Stimulated activated naive B cell treated with anti-CD40 and anti-IgM and Interleukin-4, amounts not matched to agents 10 μg/mL and 1 μg/mL and 100 μg/mL, for 72 hours (primary cell): ENCODE data around the gene CEACAM20.
"Not testable (repeated sequence)": the region's sequence is repeated elsewhere in the genome, so short reads cannot be mapped to it uniquely, and the experiment has no call there.

ENCODE experiments used
- ATAC-seq, 2 donors: fragments of 150-1000 bp; cut with Tn5 transposase; replicated peaks; 2 replicates each; pipeline ENCODE4 v1.10.0; 2021; ENCODE audit warnings: moderate library complexity in 1 of 2
- DNase-seq: peaks from one replicate; pipeline ENCODE4 v3.0.0; 2021
- H3K27ac Mint-ChIP-seq: one replicate; pipeline ENCODE4 v1.8.0; 2022; ENCODE audit warnings: mild to moderate bottlenecking, mixed read lengths
- H3K27me3 Mint-ChIP-seq, 2 donors: one replicate each; pipeline ENCODE4 v1.8.0; 2022; ENCODE audit warnings: mixed read lengths in 2 of 2
- H3K36me3 Mint-ChIP-seq, 2 donors: one replicate each; pipeline ENCODE4 v1.8.0; 2022; ENCODE audit warnings: mixed read lengths in 2 of 2, mild to moderate bottlenecking in 1 of 2
- H3K4me1 Mint-ChIP-seq, 2 donors: one replicate each; pipeline ENCODE4 v1.8.0; 2022; ENCODE audit warnings: mixed read lengths in 2 of 2, mild to moderate bottlenecking in 1 of 2
- H3K4me3 Mint-ChIP-seq, 2 donors: one replicate each; pipeline ENCODE4 v1.8.0; 2022; ENCODE audit warnings: mild to moderate bottlenecking in 2 of 2, mixed read lengths in 2 of 2, moderate library complexity in 1 of 2
- H3K9me3 Mint-ChIP-seq, 2 donors: one replicate each; pipeline ENCODE4 v1.8.0; 2022; ENCODE audit warnings: mixed read lengths in 2 of 2, mild to moderate bottlenecking in 1 of 2

CEACAM20 gene

GRCh38 chr19:44535361-44535760 is 5.9 kb upstream of the CEACAM20 start:
- DNase-seq, H3K36me3 Mint-ChIP-seq, H3K27ac Mint-ChIP-seq, H3K4me3 Mint-ChIP-seq, H3K4me1 Mint-ChIP-seq, ATAC-seq: not testable (repeated sequence)
- Mint-ChIP-seq H3K9me3 (peaks cover 13 to 21% of the 10 kb centered on the region in 2 donors), H3K27me3 (peaks cover 36 to 40% of the 10 kb centered on the region in 2 donors)

- peaks cover 0 to 4% of the 10 kb centered on the region in 2 donors for H3K36me3 Mint-ChIP-seq
- ATAC-seq (no peak), DNase-seq (no peak)
- H3K27ac Mint-ChIP-seq = no peak overlapping the region
- peaks cover 15 to 19% of the 10 kb centered on the region in 2 donors for H3K9me3 Mint-ChIP-seq
- H3K4me1 Mint-ChIP-seq = no peaks in the 10 kb centered on the region
- H3K27me3 Mint-ChIP-seq = peaks cover 33 to 42% of the 10 kb centered on the region in 2 donors
- H3K4me3 Mint-ChIP-seq = no peak overlapping the region
Measured at GRCh38 chr19:44532819-44533218, 3.3 kb upstream of the CEACAM20 start.

- ATAC-seq (no peak), DNase-seq (no peak)
- Mint-ChIP-seq H3K9me3 (peaks cover 14 to 16% of the 10 kb centered on the region in 2 donors), H3K4me3 (no peak overlapping the region), H3K4me1 (no peaks in the 10 kb centered on the region), H3K36me3 (peaks cover 0 to 4% of the 10 kb centered on the region in 2 donors), H3K27me3 (peaks cover 36 to 39% of the 10 kb centered on the region in 2 donors), H3K27ac (no peak overlapping the region)
Measured at GRCh38 chr19:44530777-44531176, 1.3 kb upstream of the CEACAM20 start.

- ATAC-seq (no peak), DNase-seq (no peak)
- no peaks in the 10 kb centered on the region for H3K36me3 Mint-ChIP-seq
- H3K9me3 Mint-ChIP-seq = peaks cover 5% of the 10 kb centered on the region in 2 donors
- no peaks in the 10 kb centered on the region for H3K4me1 Mint-ChIP-seq
- H3K27me3 Mint-ChIP-seq = peaks cover 21 to 26% of the 10 kb centered on the region in 2 donors
- no peak overlapping the region for H3K4me3 Mint-ChIP-seq
- no peak overlapping the region for H3K27ac Mint-ChIP-seq
Measured at GRCh38 chr19:44527554-44527953, 1.9 kb downstream of the CEACAM20 start.

- Mint-ChIP-seq H3K27me3 (peaks cover 20 to 24% of the 10 kb centered on the region in 2 donors), H3K36me3 (no peaks in the 10 kb centered on the region)
Measured at GRCh38 chr19:44525721-44526430, 3.6 kb downstream of the CEACAM20 start.

GRCh38 chr19:44521370-44521769 is 8.1 kb downstream of the CEACAM20 start:
- Mint-ChIP-seq H3K9me3 (no peaks in the 10 kb centered on the region), H3K27me3 (peaks cover 0 to 3% of the 10 kb centered on the region in 2 donors), H3K27ac (no peak overlapping the region), H3K4me1 (no peaks in the 10 kb centered on the region), H3K4me3 (no peak overlapping the region), H3K36me3 (no peaks in the 10 kb centered on the region)
- DNase-seq (no peak), ATAC-seq (no peak)

More at GRCh38 chr19:44525721-44526430, 3.6 kb downstream of the CEACAM20 start:
- Mint-ChIP-seq H3K27ac (no peak overlapping the region), H3K9me3 (peaks cover 4 to 5% of the 10 kb centered on the region in 2 donors), H3K4me3 (no peak overlapping the region), H3K4me1 (no peaks in the 10 kb centered on the region)
- ATAC-seq = peak in 1 of 2 donors; percentile 10
- no peak for DNase-seq

GRCh38 chr19:44517146-44517545 is 12.3 kb downstream of the CEACAM20 start:
- ATAC-seq (no peak), DNase-seq (no peak)
- H3K4me3 Mint-ChIP-seq = no peak overlapping the region
- peaks cover 4% of the 10 kb centered on the region in 2 donors for H3K9me3 Mint-ChIP-seq
- H3K36me3 Mint-ChIP-seq = no peaks in the 10 kb centered on the region
- H3K27ac Mint-ChIP-seq = no peak overlapping the region
- H3K4me1 Mint-ChIP-seq = no peaks in the 10 kb centered on the region
- peaks cover 6 to 12% of the 10 kb centered on the region in 2 donors for H3K27me3 Mint-ChIP-seq

- DNase-seq = no peak
- Mint-ChIP-seq H3K27ac (no peak overlapping the region), H3K36me3 (no peaks in the 10 kb centered on the region), H3K27me3 (peaks cover 13 to 20% of the 10 kb centered on the region in 2 donors), H3K4me3 (no peak overlapping the region), H3K4me1 (no peaks in the 10 kb centered on the region), H3K9me3 (peaks cover 4 to 7% of the 10 kb centered on the region in 2 donors)
- ATAC-seq = no peak
Measured at GRCh38 chr19:44515907-44516306, 13.6 kb downstream of the CEACAM20 start.

GRCh38 chr19:44515031-44515430 is 14.4 kb downstream of the CEACAM20 start:
- DNase-seq (no peak), ATAC-seq (no peak)
- peaks cover 8 to 12% of the 10 kb centered on the region in 2 donors for H3K9me3 Mint-ChIP-seq
- H3K4me3 Mint-ChIP-seq = no peak overlapping the region
- H3K27me3 Mint-ChIP-seq = peaks cover 21 to 29% of the 10 kb centered on the region in 2 donors
- H3K27ac Mint-ChIP-seq = no peak overlapping the region
- peaks cover 0 to 2% of the 10 kb centered on the region in 2 donors for H3K36me3 Mint-ChIP-seq
- H3K4me1 Mint-ChIP-seq = no peaks in the 10 kb centered on the region

- peaks cover 2 to 6% of the 10 kb centered on the region in 2 donors for H3K36me3 Mint-ChIP-seq
Measured at GRCh38 chr19:44512326-44513298, 16.9 kb downstream of the CEACAM20 start.

GRCh38 chr19:44509478-44509877 is 20.0 kb downstream of the CEACAM20 start:
- H3K4me3 Mint-ChIP-seq = no peak overlapping the region
- no peak for ATAC-seq
- peaks cover 47 to 53% of the 10 kb centered on the region in 2 donors for H3K27me3 Mint-ChIP-seq
- H3K36me3 Mint-ChIP-seq = peaks cover 2 to 13% of the 10 kb centered on the region in 2 donors
- no peak for DNase-seq
- peaks cover 20 to 28% of the 10 kb centered on the region in 2 donors for H3K9me3 Mint-ChIP-seq
- no peaks in the 10 kb centered on the region for H3K4me1 Mint-ChIP-seq
- no peak overlapping the region for H3K27ac Mint-ChIP-seq

More at GRCh38 chr19:44512326-44513298, 16.9 kb downstream of the CEACAM20 start:
- Mint-ChIP-seq H3K4me1 (no peaks in the 10 kb centered on the region), H3K27ac (no peak overlapping the region), H3K9me3 (peaks cover 17 to 25% of the 10 kb centered on the region in 2 donors), H3K27me3 (peaks cover 39 to 44% of the 10 kb centered on the region in 2 donors), H3K4me3 (no peak overlapping the region)
- peak; percentile 39 to 46 for ATAC-seq
- DNase-seq = no peak

- Mint-ChIP-seq H3K36me3 (peaks cover 45 to 60% of the 10 kb centered on the region in 2 donors), H3K27me3 (peaks cover 4 to 11% of the 10 kb centered on the region in 2 donors), H3K27ac (peak within 1 kb of the TSS; percentile 98), H3K4me3 (peak within 1 kb of the TSS; percentile 96 to 98), H3K9me3 (peaks cover 35 to 36% of the 10 kb centered on the region in 2 donors), H3K4me1 (peaks cover 37% of the 10 kb centered on the region in 2 donors)
- ATAC-seq = peak; percentile 89 to 92
- peak; percentile 93 for DNase-seq
Measured at GRCh38 chr19:44499962-44500949, 29.2 kb downstream of the CEACAM20 start, which contains the start of gene ZNF180. Gene ZNF180 (minus strand): TSS chr19:44500522. CDS start chr19:44497334, 3,188 bp downstream.

GRCh38 chr19:44499559-44499958 is 29.9 kb downstream of the CEACAM20 start:
- Mint-ChIP-seq H3K36me3 (peaks cover 52 to 65% of the 10 kb centered on the region in 2 donors), H3K9me3 (peaks cover 39% of the 10 kb centered on the region in 2 donors), H3K27me3 (peaks cover 0 to 8% of the 10 kb centered on the region in 2 donors), H3K27ac (peak overlapping the region; percentile 98), H3K4me1 (peaks cover 39 to 40% of the 10 kb centered on the region in 2 donors), H3K4me3 (peak overlapping the region; percentile 96 to 98)
- ATAC-seq = no peak
- DNase-seq = no peak
